ENCODE measurements around the gene CTNND2. TPM values are rescaled to one million over a fixed set of nuclear protein-coding genes. Genes with fewer than 3 reads are reported as not detected.

CTNND2 gene
- total and polyA plus RNA-seq, 4 donors, result 0.03 to 1.0 (median 0.27) TPM

GRCh38 chr5:11383506-11384095 is 520.6 kb downstream of the CTNND2 start:
- intact Hi-C loops (cut with DNase I), result no loop called here

GRCh38 chr5:11378461-11378860 is 525.8 kb downstream of the CTNND2 start:
- ATAC-seq (ENCODE audit: low FRiP score), result no peak
- intact Hi-C loops (cut with DNase I), result no loop called here
- H3K36me3 ChIP-seq (ENCODE audit: control insufficient read depth in 1 of 2, insufficient read depth in 2 of 2, low read length in 1 of 2), result no peaks in the 10 kb centered on the region
- no peaks in the 10 kb centered on the region for H3K9me3 ChIP-seq (ENCODE audit: control insufficient read depth, low read length)
- H3K27me3 ChIP-seq (ENCODE audit: control insufficient read depth in 1 of 2, insufficient read depth in 2 of 2, low read length in 1 of 2), result no peaks in the 10 kb centered on the region
- no peaks in the 10 kb centered on the region for H3K4me1 ChIP-seq (ENCODE audit: control insufficient read depth in 1 of 2, insufficient read depth in 2 of 2, low read length in 2 of 2)
- no peak for DNase-seq
- WGBS, 2 donors, result 93 to 94% methylated on average over 5 of the region's 5 CpGs
- H3K27ac ChIP-seq (ENCODE audit: low read depth in 1 of 2, low read length in 2 of 2), result no peak overlapping the region
- no peak overlapping the region for H3K4me3 ChIP-seq (ENCODE audit: low read length in 2 of 2)

More at GRCh38 chr5:11383506-11384095, 520.6 kb downstream of the CTNND2 start:
- WGBS, 2 donors, result 82 to 86% methylated on average over 7 of the region's 7 CpGs
- H3K27ac ChIP-seq (ENCODE audit: low read depth in 1 of 2, low read length in 2 of 2), result no peak overlapping the region
- no peak overlapping the region for H3K4me3 ChIP-seq (ENCODE audit: low read length in 2 of 2)
- ATAC-seq (ENCODE audit: low FRiP score) (no peak), DNase-seq (no peak)
- peaks cover 0 to 3% of the 10 kb centered on the region in 2 donors for H3K27me3 ChIP-seq (ENCODE audit: control insufficient read depth in 1 of 2, insufficient read depth in 2 of 2, low read length in 1 of 2)
- no peaks in the 10 kb centered on the region for H3K9me3 ChIP-seq (ENCODE audit: control insufficient read depth, low read length)
- H3K4me1 ChIP-seq (ENCODE audit: control insufficient read depth in 1 of 2, insufficient read depth in 2 of 2, low read length in 2 of 2), result no peaks in the 10 kb centered on the region
- H3K36me3 ChIP-seq (ENCODE audit: control insufficient read depth in 1 of 2, insufficient read depth in 2 of 2, low read length in 1 of 2), result no peaks in the 10 kb centered on the region

- Histone ChIP-seq H3K36me3 (ENCODE audit: control insufficient read depth in 1 of 2, insufficient read depth in 2 of 2, low read length in 1 of 2) (no peaks in the 10 kb centered on the region), H3K27ac (ENCODE audit: low read depth in 1 of 2, low read length in 2 of 2) (no peak overlapping the region), H3K9me3 (ENCODE audit: control insufficient read depth, low read length) (no peaks in the 10 kb centered on the region), H3K4me1 (ENCODE audit: control insufficient read depth in 1 of 2, insufficient read depth in 2 of 2, low read length in 2 of 2) (no peaks in the 10 kb centered on the region), H3K4me3 (ENCODE audit: low read length in 2 of 2) (no peak overlapping the region), H3K27me3 (ENCODE audit: control insufficient read depth in 1 of 2, insufficient read depth in 2 of 2, low read length in 1 of 2) (no peaks in the 10 kb centered on the region)
- intact Hi-C loops (cut with DNase I), result no loop called here
- ATAC-seq (ENCODE audit: low FRiP score) (no peak), DNase-seq (no peak)
- WGBS, 2 donors, result 74 to 83% methylated on average over 2 of the region's 2 CpGs
These were observed 526.4 kb downstream of the CTNND2 start for GRCh38 chr5:11377896-11378295.

GRCh38 chr5:11372191-11372590 is 532.1 kb downstream of the CTNND2 start:
- intact Hi-C loops (cut with DNase I), result no loop called here
- 86 to 92% methylated on average over 3 of the region's 3 CpGs for WGBS, 2 donors
- Histone ChIP-seq H3K27ac (ENCODE audit: low read depth in 1 of 2, low read length in 2 of 2) (no peak overlapping the region), H3K9me3 (ENCODE audit: control insufficient read depth, low read length) (no peaks in the 10 kb centered on the region), H3K4me1 (ENCODE audit: control insufficient read depth in 1 of 2, insufficient read depth in 2 of 2, low read length in 2 of 2) (no peaks in the 10 kb centered on the region), H3K4me3 (ENCODE audit: low read length in 2 of 2) (no peak overlapping the region), H3K36me3 (ENCODE audit: control insufficient read depth in 1 of 2, insufficient read depth in 2 of 2, low read length in 1 of 2) (no peaks in the 10 kb centered on the region), H3K27me3 (ENCODE audit: control insufficient read depth in 1 of 2, insufficient read depth in 2 of 2, low read length in 1 of 2) (no peaks in the 10 kb centered on the region)
- ATAC-seq (ENCODE audit: low FRiP score) (no peak), DNase-seq (no peak)

GRCh38 chr5:11371021-11371420 is 533.2 kb downstream of the CTNND2 start:
- no peak overlapping the region for H3K27ac ChIP-seq (ENCODE audit: low read depth in 1 of 2, low read length in 2 of 2)
- DNase-seq (no peak), ATAC-seq (ENCODE audit: low FRiP score) (no peak)
- no peaks in the 10 kb centered on the region for H3K9me3 ChIP-seq (ENCODE audit: control insufficient read depth, low read length)
- H3K27me3 ChIP-seq (ENCODE audit: control insufficient read depth in 1 of 2, insufficient read depth in 2 of 2, low read length in 1 of 2), result no peaks in the 10 kb centered on the region
- 94 to 96% methylated on average over 1 of the region's 1 CpG for WGBS, 2 donors
- no peaks in the 10 kb centered on the region for H3K36me3 ChIP-seq (ENCODE audit: control insufficient read depth in 1 of 2, insufficient read depth in 2 of 2, low read length in 1 of 2)
- intact Hi-C loops (cut with DNase I), result no loop called here
- H3K4me1 ChIP-seq (ENCODE audit: control insufficient read depth in 1 of 2, insufficient read depth in 2 of 2, low read length in 2 of 2), result no peaks in the 10 kb centered on the region
- H3K4me3 ChIP-seq (ENCODE audit: low read length in 2 of 2), result no peak overlapping the region

- Histone ChIP-seq H3K36me3 (ENCODE audit: control insufficient read depth in 1 of 2, insufficient read depth in 2 of 2, low read length in 1 of 2) (no peaks in the 10 kb centered on the region), H3K4me3 (ENCODE audit: low read length in 2 of 2) (no peak overlapping the region), H3K27ac (ENCODE audit: low read depth in 1 of 2, low read length in 2 of 2) (no peak overlapping the region), H3K27me3 (ENCODE audit: control insufficient read depth in 1 of 2, insufficient read depth in 2 of 2, low read length in 1 of 2) (no peaks in the 10 kb centered on the region), H3K4me1 (ENCODE audit: control insufficient read depth in 1 of 2, insufficient read depth in 2 of 2, low read length in 2 of 2) (no peaks in the 10 kb centered on the region), H3K9me3 (ENCODE audit: control insufficient read depth, low read length) (no peaks in the 10 kb centered on the region)
- ATAC-seq (ENCODE audit: low FRiP score) (no peak), DNase-seq (no peak)
- intact Hi-C loops (cut with DNase I), result no loop called here
- WGBS, 2 donors, result 79 to 84% methylated on average over 11 of the region's 11 CpGs
These were observed 539.7 kb downstream of the CTNND2 start for GRCh38 chr5:11364531-11364930.

GRCh38 chr5:11363631-11364178 is 540.5 kb downstream of the CTNND2 start:
- Histone ChIP-seq H3K27ac (ENCODE audit: low read depth in 1 of 2, low read length in 2 of 2) (no peak overlapping the region), H3K9me3 (ENCODE audit: control insufficient read depth, low read length) (no peaks in the 10 kb centered on the region), H3K36me3 (ENCODE audit: control insufficient read depth in 1 of 2, insufficient read depth in 2 of 2, low read length in 1 of 2) (no peaks in the 10 kb centered on the region), H3K27me3 (ENCODE audit: control insufficient read depth in 1 of 2, insufficient read depth in 2 of 2, low read length in 1 of 2) (no peaks in the 10 kb centered on the region), H3K4me1 (ENCODE audit: control insufficient read depth in 1 of 2, insufficient read depth in 2 of 2, low read length in 2 of 2) (no peaks in the 10 kb centered on the region), H3K4me3 (ENCODE audit: low read length in 2 of 2) (no peak overlapping the region)
- intact Hi-C loops (cut with DNase I), result no loop called here
- ATAC-seq (ENCODE audit: low FRiP score), result no peak
- WGBS, 2 donors, result 43 to 46% methylated on average over 5 of the region's 5 CpGs
- DNase-seq, result no peak

GRCh38 chr5:11361768-11362167 is 542.5 kb downstream of the CTNND2 start:
- Histone ChIP-seq H3K4me1 (ENCODE audit: control insufficient read depth in 1 of 2, insufficient read depth in 2 of 2, low read length in 2 of 2) (no peaks in the 10 kb centered on the region), H3K36me3 (ENCODE audit: control insufficient read depth in 1 of 2, insufficient read depth in 2 of 2, low read length in 1 of 2) (no peaks in the 10 kb centered on the region), H3K9me3 (ENCODE audit: control insufficient read depth, low read length) (no peaks in the 10 kb centered on the region), H3K27ac (ENCODE audit: low read depth in 1 of 2, low read length in 2 of 2) (no peak overlapping the region), H3K27me3 (ENCODE audit: control insufficient read depth in 1 of 2, insufficient read depth in 2 of 2, low read length in 1 of 2) (no peaks in the 10 kb centered on the region), H3K4me3 (ENCODE audit: low read length in 2 of 2) (no peak overlapping the region)
- intact Hi-C loops (cut with DNase I), result no loop called here
- 87 to 90% methylated on average over 4 of the region's 4 CpGs for WGBS, 2 donors
- no peak for ATAC-seq (ENCODE audit: low FRiP score)
- DNase-seq, result no peak

GRCh38 chr5:11357928-11358327 is 546.3 kb downstream of the CTNND2 start:
- intact Hi-C loops (cut with DNase I), result no loop called here
- H3K9me3 ChIP-seq (ENCODE audit: control insufficient read depth, low read length), result no peaks in the 10 kb centered on the region
- no peaks in the 10 kb centered on the region for H3K27me3 ChIP-seq (ENCODE audit: control insufficient read depth in 1 of 2, insufficient read depth in 2 of 2, low read length in 1 of 2)
- 63 to 81% methylated on average over 4 of the region's 4 CpGs for WGBS, 2 donors
- no peak overlapping the region for H3K27ac ChIP-seq (ENCODE audit: low read depth in 1 of 2, low read length in 2 of 2)
- ATAC-seq (ENCODE audit: low FRiP score) (no peak), DNase-seq (no peak)
- H3K36me3 ChIP-seq (ENCODE audit: control insufficient read depth in 1 of 2, insufficient read depth in 2 of 2, low read length in 1 of 2), result no peaks in the 10 kb centered on the region
- H3K4me1 ChIP-seq (ENCODE audit: control insufficient read depth in 1 of 2, insufficient read depth in 2 of 2, low read length in 2 of 2), result no peaks in the 10 kb centered on the region
- H3K4me3 ChIP-seq (ENCODE audit: low read length in 2 of 2), result no peak overlapping the region
